ENCODE results near the gene GCA.

Gene GCA

GRCh38 chr2:162328424-162329157 is 15.3 kb upstream of the GCA start:
- DNase-seq (ENCODE audit: low spot score), result no peak

- no peak for DNase-seq (ENCODE audit: low spot score)
Observed at GRCh38 chr2:162330881-162331280, 13.1 kb upstream of the GCA start.

DNA sequence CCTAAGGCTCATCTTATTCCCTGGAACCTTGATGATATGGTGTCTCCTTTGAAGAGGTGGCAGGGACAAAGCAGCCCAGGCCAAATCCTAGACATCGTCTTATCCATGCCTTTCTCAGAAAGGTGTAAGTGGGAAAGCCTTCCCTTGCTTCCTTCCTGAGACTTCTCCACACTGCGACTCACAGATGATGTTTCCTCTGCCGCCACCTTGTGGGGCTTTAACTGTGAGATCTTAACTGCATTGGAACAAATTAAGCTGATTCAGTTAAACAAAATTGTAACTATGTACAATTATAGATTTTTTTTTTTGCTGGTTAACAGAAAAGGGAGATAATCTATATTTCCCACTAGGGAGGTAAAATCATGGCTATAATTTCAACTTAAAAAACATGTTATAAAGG is 10.0 kb upstream of the GCA start:
- DNase-seq (ENCODE audit: low spot score), result peak; percentile 22

DNA sequence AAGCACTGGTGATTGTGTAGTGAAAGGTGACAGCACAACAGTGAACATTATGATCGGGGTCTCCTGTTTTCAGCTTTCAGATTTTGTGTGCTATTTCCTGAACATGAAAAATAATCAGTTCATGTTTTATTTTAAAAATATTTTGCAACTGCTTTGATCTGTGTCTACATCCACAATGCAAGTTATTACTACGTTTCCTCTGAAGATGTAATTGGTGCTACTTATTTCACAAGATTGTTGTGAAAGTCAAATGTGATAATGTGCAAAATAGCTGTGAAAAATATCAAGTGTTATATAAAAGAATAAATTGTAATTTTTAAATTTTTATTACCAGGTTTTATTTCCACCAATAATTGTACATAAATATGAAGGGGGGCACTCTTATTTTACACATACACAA is 6.1 kb upstream of the GCA start:
- DNase-seq (ENCODE audit: low spot score), result no peak

GRCh38 chr2:162340822-162341221 is 3.1 kb upstream of the GCA start:
- no peak for DNase-seq (ENCODE audit: low spot score)

DNA sequence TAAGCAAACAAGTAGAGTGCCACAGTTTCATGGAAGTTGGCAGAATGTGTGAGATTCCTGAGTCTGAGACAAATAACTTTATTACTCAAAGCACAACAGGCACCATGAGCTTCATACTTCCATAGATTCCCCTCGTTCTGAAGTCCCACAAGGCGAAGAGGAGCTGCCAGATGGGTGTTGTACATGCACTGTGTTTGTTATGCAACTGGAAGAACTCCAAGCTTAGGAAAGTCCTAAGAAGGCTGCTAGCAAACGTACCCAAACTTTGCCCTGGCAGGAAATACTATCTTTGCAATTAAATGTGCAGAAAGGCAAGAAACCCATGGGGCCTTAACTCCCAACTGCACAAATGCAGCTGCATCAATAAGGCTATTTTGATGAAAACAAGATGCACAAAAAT is 1.6 kb upstream of the GCA start:
- DNase-seq (ENCODE audit: low spot score), result no peak

- no peak for DNase-seq (ENCODE audit: low spot score)
Observed at GRCh38 chr2:162342841-162343240, 1.1 kb upstream of the GCA start.

GRCh38 chr2:162343492-162343823 is 474 bp upstream of the GCA start:
- DNase-seq (ENCODE audit: low spot score), result no peak

GRCh38 chr2:162344617-162344950 is 652 bp downstream of the GCA start:
- no peak for DNase-seq (ENCODE audit: low spot score)

DNA sequence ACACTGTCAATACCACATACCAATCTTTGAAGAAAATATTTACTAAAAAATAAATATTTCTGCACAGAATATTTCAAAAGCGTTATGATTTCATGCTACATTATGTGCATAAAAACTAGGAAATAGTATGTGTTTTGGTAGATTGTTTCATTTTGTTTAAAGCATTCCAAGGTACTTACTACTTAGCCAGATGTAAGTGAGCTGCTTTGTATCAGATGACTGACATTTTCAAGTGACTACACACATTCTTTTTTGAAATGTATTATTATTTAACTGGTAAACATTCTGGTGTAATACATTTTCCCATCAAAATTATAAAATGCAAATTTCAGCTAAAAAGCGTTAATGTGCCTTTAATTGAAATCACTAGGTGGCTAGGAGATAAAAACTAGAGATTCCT is 21.5 kb downstream of the GCA start:
- DNase-seq (ENCODE audit: low spot score), result no peak

GRCh38 chr2:162368494-162368893 is 24.6 kb downstream of the GCA start:
- no peak for DNase-seq (ENCODE audit: low spot score)

GRCh38 chr2:162369551-162369950 is 25.6 kb downstream of the GCA start:
- no peak for DNase-seq (ENCODE audit: low spot score)

- DNase-seq (ENCODE audit: low spot score), result no peak
Observed at GRCh38 chr2:162370931-162371330, 27.0 kb downstream of the GCA start.

DNA sequence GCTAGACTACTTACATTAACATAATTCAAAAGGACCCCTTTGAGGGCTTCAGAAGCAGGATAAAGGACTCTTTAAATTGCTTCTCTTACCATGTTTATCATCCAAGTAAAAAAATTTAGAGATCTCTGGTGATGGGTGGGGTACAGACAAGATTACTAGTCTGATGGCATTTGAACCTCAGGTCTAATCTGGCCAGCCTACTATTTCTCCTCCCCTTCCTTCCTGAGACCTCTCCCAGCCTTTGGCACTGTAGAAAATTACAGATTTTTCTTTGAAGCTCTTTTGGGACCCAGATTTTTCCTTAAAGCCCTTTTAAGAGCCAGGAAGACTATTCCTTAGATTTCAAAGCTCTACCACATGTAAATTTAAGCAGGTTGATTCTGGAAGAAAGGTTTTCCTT is 28.9 kb downstream of the GCA start:
- DNase-seq (ENCODE audit: low spot score), result no peak

DNA sequence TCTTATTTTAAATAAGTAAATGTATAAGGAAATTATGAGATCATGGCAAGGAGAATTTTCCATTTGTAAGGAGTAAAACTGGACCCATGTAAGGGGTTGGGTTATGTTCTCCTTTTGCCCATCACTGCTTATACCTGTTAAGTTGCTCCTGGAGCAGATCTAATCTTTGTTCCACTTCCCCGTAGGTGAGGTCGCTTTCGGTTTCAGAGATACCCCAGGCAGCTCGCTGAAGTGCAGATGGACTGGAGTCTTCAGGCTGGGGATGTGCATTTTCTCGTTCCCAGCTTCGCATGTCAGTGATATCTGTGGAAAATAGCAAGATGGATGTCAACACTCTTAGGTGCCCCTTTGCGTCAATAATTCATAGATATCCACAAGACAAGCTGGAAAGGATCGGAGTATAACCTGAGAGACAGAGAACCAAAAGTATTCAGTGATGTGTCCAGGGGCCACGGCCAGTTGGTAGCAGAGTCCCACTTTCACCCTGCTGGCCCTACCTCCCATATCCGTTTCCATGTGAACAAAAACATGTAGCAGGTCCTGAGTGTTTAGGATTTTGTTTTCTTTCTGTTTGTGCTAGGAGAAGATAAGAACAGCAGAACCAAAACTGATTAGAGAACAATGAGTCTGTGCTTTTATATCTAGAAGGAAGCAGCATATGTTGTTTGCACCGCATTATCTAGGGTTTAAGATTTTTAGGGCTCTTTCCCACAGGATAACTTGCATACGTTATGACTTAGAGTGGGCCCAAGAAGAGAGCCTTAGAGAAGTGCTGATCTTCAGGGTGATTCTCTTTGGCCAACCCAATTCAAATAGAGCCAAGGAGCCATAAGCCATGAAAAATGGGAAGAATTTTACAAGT is 36.0 kb downstream of the GCA start:
- DNase-seq (ENCODE audit: low spot score), result no peak

- no peak for DNase-seq (ENCODE audit: low spot score)
Observed at GRCh38 chr2:162381851-162382250, 37.9 kb downstream of the GCA start.

DNA sequence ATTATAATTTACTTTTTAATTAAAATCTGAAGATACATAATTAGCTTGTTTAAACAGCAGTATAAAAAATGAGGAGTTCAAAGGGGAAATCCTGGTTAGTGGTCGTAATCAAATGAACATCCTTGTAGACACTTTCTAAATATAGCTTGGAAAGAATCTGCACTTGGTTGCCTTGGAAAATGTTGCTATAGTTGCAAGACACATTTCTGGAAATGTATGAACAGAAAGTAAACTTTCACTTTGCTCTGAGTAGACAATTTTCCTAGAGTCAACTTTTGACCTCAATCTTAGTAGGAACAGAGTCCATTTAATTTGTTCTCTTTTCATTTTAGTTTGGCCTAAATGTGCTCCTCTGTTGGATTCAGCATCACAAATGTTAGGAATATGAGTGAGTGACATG is 38.3 kb downstream of the GCA start:
- DNase-seq (ENCODE audit: low spot score), result no peak

DNA sequence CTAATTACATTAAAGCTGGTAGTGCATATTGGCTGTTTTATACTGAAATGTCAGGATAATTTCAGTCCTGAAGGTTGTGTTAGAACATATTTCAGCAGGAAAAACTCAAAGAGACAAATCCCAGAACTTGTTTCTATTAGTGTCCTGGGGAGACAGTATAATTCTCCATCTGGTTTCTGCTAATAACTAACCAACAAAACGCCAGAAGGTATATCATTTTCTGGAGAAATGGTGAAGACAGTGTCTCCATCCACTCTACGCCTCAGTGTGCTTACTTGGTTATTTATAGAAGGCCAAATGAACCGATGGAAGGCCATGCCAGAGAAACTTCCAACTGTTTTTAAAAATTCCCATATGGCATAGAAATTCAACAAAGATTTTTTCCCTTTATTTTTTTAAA is 41.6 kb downstream of the GCA start:
- DNase-seq (ENCODE audit: low spot score), result no peak

GRCh38 chr2:162390801-162391200 is 46.9 kb downstream of the GCA start:
- no peak for DNase-seq (ENCODE audit: low spot score)

DNA sequence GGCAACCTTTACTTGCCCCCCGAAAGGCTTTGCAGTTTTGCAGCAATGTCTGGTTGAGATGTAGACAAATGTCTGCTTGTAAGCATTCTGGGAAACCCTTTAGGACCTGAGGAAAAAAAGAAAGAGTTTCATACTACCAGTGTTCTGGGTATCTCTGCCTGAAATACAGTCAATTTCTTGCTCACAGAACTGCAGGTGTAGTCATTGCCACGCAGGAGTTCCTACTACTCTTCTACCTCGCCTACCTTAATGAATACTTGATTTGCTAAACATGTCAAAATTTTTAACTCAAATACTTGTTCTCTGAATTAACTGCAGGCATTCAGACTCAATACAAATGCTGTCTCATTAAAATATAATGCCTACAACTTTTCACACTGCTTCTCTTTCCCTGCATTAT is 56.4 kb downstream of the GCA start:
- DNase-seq (ENCODE audit: low spot score), result no peak

GRCh38 chr2:162401871-162402270 is 57.9 kb downstream of the GCA start:
- DNase-seq (ENCODE audit: low spot score), result no peak

DNA sequence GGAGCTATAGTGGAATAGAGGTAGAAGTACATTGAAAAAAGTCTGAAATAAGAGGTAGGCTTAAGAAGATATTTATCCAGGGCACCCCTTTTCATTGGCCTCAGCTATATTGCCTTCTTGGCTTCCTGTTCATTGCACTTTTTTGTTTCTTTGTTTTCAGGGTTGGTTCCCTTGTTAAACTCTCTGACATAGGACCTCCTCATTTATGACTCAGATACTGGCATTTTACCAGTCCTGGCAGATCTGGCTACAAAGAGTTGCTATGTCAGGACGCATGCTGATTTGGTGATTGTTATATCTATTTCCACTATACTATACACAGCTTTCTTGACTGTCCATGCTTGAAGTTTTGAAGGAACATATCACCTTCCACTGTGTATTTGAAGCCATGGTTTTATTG is 60.0 kb downstream of the GCA start:
- no peak for DNase-seq (ENCODE audit: low spot score)

Measured in iPS-NIHi11 (cell line).